K562 (cell line): Measurements from ENCODE around the gene DCAF11. TPM values are rescaled to one million over a fixed set of nuclear protein-coding genes. Genes with fewer than 3 reads are reported as not detected.

Experiments used
- ATAC-seq: fragments of 200-7000 bp; cut with Tn5 transposase; 3 replicates; pipeline ENCODE4 v1.9.1; 2020; ENCODE audit warnings: moderate library complexity
- BruUV-seq: library from RNA; stranded (reverse); fragments of 400-500 nt; replicated peaks from 2 replicates; lab custom pipeline; 2021; lab: Mats Ljungman, UMichigan
- CTCF ChIA-PET: fragments of 300-600 bp; formaldehyde crosslinking; extraction: SDS; loops from one replicate; lab custom pipeline; 2021; ENCODE audit warnings: low intra/inter-chr PET ratio; lab: Yijun Ruan, JAX
- POLR2A ChIA-PET: fragments of 300-600, 350-650 bp; sonication (Branson Sonifier 250); formaldehyde crosslinking; extraction: SDS; loops from one replicate; lab custom pipeline; 2021; ENCODE audit warnings: antibody characterized with exemption, inconsistent platforms; lab: Yijun Ruan, JAX
- DNase-seq, 4 experiments: peaks; one replicate each; pipeline versions ENCODE4 v3.0.0 to v3.0.0-alpha.2; 2011 to 2018; ENCODE audit warnings: low spot score in 3 of 4, mixed read lengths in 3 of 4; ENCODE audit errors: extremely low read depth in 1 of 4
- FAIRE-seq: peaks from 2 replicates; lab custom pipeline; 2011; peaks lifted over from hg19 to GRCh38; lab: Jason Lieb, UNC
- H2AFZ ChIP-seq: 2 replicates; pipeline ENCODE4 v1.6.0; 2011; ENCODE audit warnings: low read depth, low read length, control low read depth, inconsistent platforms
- H3K27ac ChIP-seq: fragments of 200-600 bp; 3 replicates; pipeline ENCODE4 v1.8.0; 2011; ENCODE audit warnings: low read depth, mild to moderate bottlenecking, control low read depth, inconsistent platforms, low read length, moderate library complexity, mixed read lengths; ENCODE audit errors: extremely low read depth
- H3K27me3 ChIP-seq, 2 experiments: fragments of 300-600 bp in 1 of 2; 2 replicates in 1 of 2; 3 replicates in 1 of 2; pipeline versions ENCODE4 v1.6.0 to v1.8.0; 2011; ENCODE audit warnings: inconsistent platforms in 2 of 2, low read length in 2 of 2, mild to moderate bottlenecking in 1 of 2, mixed read lengths in 1 of 2, moderate library complexity in 1 of 2; ENCODE audit not compliant: control insufficient read depth in 2 of 2, insufficient read depth in 2 of 2
- H3K36me3 ChIP-seq: fragments of 300-600 bp; 3 replicates; pipeline ENCODE4 v1.8.0; 2011; ENCODE audit warnings: mild to moderate bottlenecking, low read length, inconsistent platforms; ENCODE audit not compliant: control insufficient read depth, insufficient read depth
- H3K4me1 ChIP-seq, 2 experiments: fragments of 200-600 bp in 1 of 2; replicated peaks in 1 of 2; 2 replicates in 1 of 2; 3 replicates in 1 of 2; pipeline versions ENCODE4 v1.5.1 to v1.8.0; 2011; ENCODE audit warnings: inconsistent platforms in 2 of 2, low read length in 2 of 2, mild to moderate bottlenecking in 1 of 2, mixed read lengths in 1 of 2, moderate library complexity in 1 of 2; ENCODE audit not compliant: control insufficient read depth in 2 of 2, insufficient read depth in 2 of 2
- H3K4me2 ChIP-seq: 2 replicates; pipeline ENCODE4 v1.6.1; 2011; ENCODE audit warnings: low read length, control low read depth, inconsistent platforms, mixed read lengths; ENCODE audit not compliant: insufficient read depth
- H3K4me3 ChIP-seq: fragments of 200-600 bp; sonication (generic), shearing (Covaris generic); 2 replicates; pipeline ENCODE4 v1.5.1; 2016; ENCODE audit warnings: control low read depth, inconsistent platforms
- H3K79me2 ChIP-seq: fragments of 200-600 bp; 3 replicates; pipeline ENCODE4 v1.8.0; 2011; ENCODE audit warnings: low read length, inconsistent platforms; ENCODE audit not compliant: control insufficient read depth, insufficient read depth
- H3K9ac ChIP-seq, 2 experiments: 2 replicates each; pipeline versions ENCODE4 v1.6.0 to v1.6.1; 2011; ENCODE audit warnings: low read depth in 2 of 2, low read length in 2 of 2, control low read depth in 1 of 2, inconsistent platforms in 1 of 2, mild to moderate bottlenecking in 1 of 2, mixed read lengths in 1 of 2; ENCODE audit not compliant: insufficient read depth in 1 of 2
- H3K9me1 ChIP-seq: one replicate; pipeline ENCODE4 v1.6.0; 2011; ENCODE audit warnings: inconsistent platforms, mild to moderate bottlenecking, low read length, moderate library complexity; ENCODE audit not compliant: control insufficient read depth, insufficient read depth
- H3K9me3 ChIP-seq: replicated peaks from 2 replicates; pipeline ENCODE4 v1.5.1; 2011; ENCODE audit warnings: low read depth, low read length, inconsistent platforms; ENCODE audit not compliant: control insufficient read depth, insufficient read depth
- H4K20me1 ChIP-seq: replicated peaks from 2 replicates; pipeline ENCODE4 v1.6.1; 2011; ENCODE audit warnings: low read length, inconsistent platforms, mixed read lengths; ENCODE audit not compliant: control insufficient read depth, insufficient read depth
- MTA3 ChIP-seq: fragments of 450-650 bp; formaldehyde crosslinking; IDR thresholded peaks from 2 replicates; pipeline ENCODE4 v1.6.1; 2017; ENCODE audit warnings: mild to moderate bottlenecking, borderline replicate concordance
- SPI1 ChIP-seq: IDR thresholded peaks from 2 replicates; pipeline ENCODE4 v1.6.1; 2011; ENCODE audit warnings: low read depth, low read length, control low read depth, borderline replicate concordance
- WGBS: fragments of 100-300 bp; shearing (Covaris generic); methylation state at CpG from one replicate; pipeline ENCODE4 v1.1.6; 2016; ENCODE audit warnings: low coverage, mixed read lengths; ENCODE audit not compliant: insufficient coverage; ENCODE audit errors: missing lambda C conversion rate; 5-methylcytosine and 5-hydroxymethylcytosine counted together
- in situ Hi-C: fragments of 300-500 bp; cut with MboI; formaldehyde crosslinking; loops from 4 replicates; pipeline ENCODE4 v1.15.0; 2018; ENCODE audit warnings: inconsistent platforms, mixed read lengths
- intact Hi-C: fragments of 100-400 bp; cut with micrococcal nuclease; formaldehyde crosslinking; loops from 2 replicates; pipeline ENCODE4 v1.14.2; 2022
- polyA plus RNA-seq, 8 experiments: library from polyadenylated mRNA; depleted of rRNA in 4 of 8; stranded (reverse) in 5 of 8; unstranded in 3 of 8; fragments of >200 nt; fragmentation: Nextera tagmentation in 2 of 8; fragmentation: Illumina TruSeq in 1 of 8; extraction: Ambion mirVana in 2 of 8; extraction: Trizol in 1 of 8; gene quantifications; 2 replicates each; pipeline versions ENCODE4 v1.2.1 to v1.2.3, GENCODE V29; 2011 to 2014; ENCODE audit warnings: inconsistent platforms in 1 of 8, missing spikeins in 1 of 8
- total RNA-seq, 7 experiments: library from RNA; depleted of rRNA in 6 of 7; stranded (reverse); fragments of >200 nt in 6 of 7; fragmentation: Illumina TruSeq in 2 of 7; extraction: Trizol in 2 of 7; gene quantifications; 2 replicates each; pipeline versions ENCODE4 v1.2.1 to v1.2.3, GENCODE V29; 2011 to 2021; ENCODE audit warnings: low replicate concordance in 1 of 7
- TF ChIP-seq, protein P1 (sequence below), 2 experiments: IDR thresholded peaks; 2 replicates each; pipeline ENCODE4 v1.6.1; 2012; ENCODE audit warnings: improper control_type of control experiment in 2 of 2, low read depth in 2 of 2, low read length in 2 of 2, borderline replicate concordance in 1 of 2

DCAF11 gene
- total and polyA plus RNA-seq, 9 of the 15 experiments (the other 6 are each of a cell fraction or from before 2014, with no cell fraction given), result 8.5 to 46.2 (median 36.4) TPM

DNA sequence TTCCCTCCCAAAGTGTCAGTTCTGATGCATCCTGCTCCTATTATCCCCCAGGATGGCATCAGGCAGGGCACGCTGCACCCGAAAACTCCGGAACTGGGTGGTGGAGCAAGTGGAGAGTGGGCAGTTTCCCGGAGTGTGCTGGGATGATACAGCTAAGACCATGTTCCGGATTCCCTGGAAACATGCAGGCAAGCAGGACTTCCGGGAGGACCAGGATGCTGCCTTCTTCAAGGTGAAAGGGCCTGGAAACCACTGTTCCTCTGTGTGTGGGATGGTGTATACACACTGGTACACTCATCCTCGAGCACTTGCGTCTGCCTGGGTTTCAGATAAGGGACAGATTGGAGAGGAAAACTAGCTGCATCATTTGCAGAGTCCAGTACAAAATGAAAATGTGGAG lies 47.5 kb downstream of the DCAF11 start:
- peak overlapping the region; percentile 95 for H3K4me2 ChIP-seq
- ChIA-PET CTCF (no interaction called here), POLR2A (interaction anchor here (1.0 to 1.9 kb wide), 6 partner anchors 11 to 111 kb away, joined by 3 to 7 read pairs (median 6); partner anchors contain the start of genes CARMIL3, PCK2 and RNF31)
- H3K9me3 ChIP-seq, result no peaks in the 10 kb centered on the region
- H3K27me3 ChIP-seq, result no peaks in the 10 kb centered on the region
- H3K9me1 ChIP-seq, result no peaks in the 10 kb centered on the region
- in situ Hi-C loops, result no loop called here
- peak overlapping the region; percentile 74 to 78; a peak in 3 of 4 replicates for H3K9ac ChIP-seq
- BruUV-seq, result no TSS peak
- WGBS, result 74% methylated on average over 8 of the region's 8 CpGs
- H3K27ac ChIP-seq, result no peak overlapping the region
- intact Hi-C loops, result no loop called here
- TF ChIP-seq SPI1 (no peak), MTA3 (no peak)
- TF ChIP-seq, protein P1, sequence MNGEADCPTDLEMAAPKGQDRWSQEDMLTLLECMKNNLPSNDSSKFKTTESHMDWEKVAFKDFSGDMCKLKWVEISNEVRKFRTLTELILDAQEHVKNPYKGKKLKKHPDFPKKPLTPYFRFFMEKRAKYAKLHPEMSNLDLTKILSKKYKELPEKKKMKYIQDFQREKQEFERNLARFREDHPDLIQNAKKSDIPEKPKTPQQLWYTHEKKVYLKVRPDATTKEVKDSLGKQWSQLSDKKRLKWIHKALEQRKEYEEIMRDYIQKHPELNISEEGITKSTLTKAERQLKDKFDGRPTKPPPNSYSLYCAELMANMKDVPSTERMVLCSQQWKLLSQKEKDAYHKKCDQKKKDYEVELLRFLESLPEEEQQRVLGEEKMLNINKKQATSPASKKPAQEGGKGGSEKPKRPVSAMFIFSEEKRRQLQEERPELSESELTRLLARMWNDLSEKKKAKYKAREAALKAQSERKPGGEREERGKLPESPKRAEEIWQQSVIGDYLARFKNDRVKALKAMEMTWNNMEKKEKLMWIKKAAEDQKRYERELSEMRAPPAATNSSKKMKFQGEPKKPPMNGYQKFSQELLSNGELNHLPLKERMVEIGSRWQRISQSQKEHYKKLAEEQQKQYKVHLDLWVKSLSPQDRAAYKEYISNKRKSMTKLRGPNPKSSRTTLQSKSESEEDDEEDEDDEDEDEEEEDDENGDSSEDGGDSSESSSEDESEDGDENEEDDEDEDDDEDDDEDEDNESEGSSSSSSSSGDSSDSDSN (IDR thresholded peaks at IDR 0.05; ENCODE audit: borderline replicate concordance in 1 of 2, low read depth in 2 of 2, low read length in 2 of 2), result no peak
- TF ChIP-seq, all 486 proteins: peak for 0
- Histone ChIP-seq H3K79me2 (peaks cover 10% of the 10 kb centered on the region; the same call in 2 of the 3 replicates), H2AFZ (no peak overlapping the region), H4K20me1 (no peaks in the 10 kb centered on the region), H3K36me3 (peaks cover 67% of the 10 kb centered on the region; the same call in 2 of the 3 replicates), H3K4me3 (peak overlapping the region; percentile 50; the same call in 1 of the 2 replicates), H3K4me1 (peaks cover 10 to 23% of the 10 kb centered on the region in 2 experiments; a peak in 4 of 5 replicates)
- no peak for FAIRE-seq
- no peak for ATAC-seq
- no peak for DNase-seq
